NCI-H2196 (cell line): ENCODE results near the gene CNTNAP1.
A peak's percentile ranks its signal among the peaks of the same experiment; 100 is the strongest.
"Not testable (repeated sequence)": the region's sequence is repeated elsewhere in the genome, so short reads cannot be mapped to it uniquely, and the experiment has no call there.

Experiments
- DNase-seq: peaks from one replicate; lab custom pipeline; 2025; ENCODE audit not compliant: unreplicated experiment; lab: John Stamatoyannopoulos, UW

Gene CNTNAP1

DNA sequence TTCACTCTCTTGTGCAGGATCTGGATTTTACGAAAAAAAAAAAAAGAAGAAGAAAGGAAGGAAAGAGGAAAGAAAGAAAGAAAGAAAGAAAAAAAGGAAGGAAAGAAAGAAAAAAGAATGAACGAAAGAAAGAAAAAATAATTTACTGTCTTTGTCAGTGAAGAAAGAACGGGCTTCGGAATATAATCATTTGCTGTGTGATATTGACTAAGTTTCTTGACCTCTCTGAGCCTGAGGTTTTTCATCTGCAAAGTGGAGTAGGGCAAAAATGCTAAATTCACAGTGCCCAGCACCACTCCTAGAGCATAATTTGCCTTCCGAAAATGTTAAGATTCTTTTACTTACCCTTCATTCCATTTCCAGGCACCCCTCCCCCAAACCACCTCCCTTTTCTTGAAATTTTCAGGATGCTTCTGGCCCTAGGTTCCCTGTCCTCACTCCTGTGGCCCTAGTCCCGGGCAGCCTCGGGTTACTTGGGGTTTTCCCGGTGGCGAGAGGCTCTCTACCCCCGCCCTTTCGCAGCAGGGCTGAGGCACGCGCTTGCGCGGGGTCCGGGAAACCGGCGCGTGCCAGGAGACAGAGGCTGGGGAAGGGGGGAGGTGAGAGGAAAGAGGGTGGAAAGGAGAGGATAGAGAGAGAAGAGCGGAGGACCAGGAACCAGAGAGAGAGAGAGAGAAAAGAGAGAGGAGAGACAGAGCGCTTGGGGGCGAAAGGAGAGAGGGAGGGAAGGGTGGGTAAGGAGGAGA lies at the start of gene CNTNAP1:
TSS of gene CNTNAP1 (plus strand) at position 556 of the 746 bp plus-strand sequence. CDS start 299 bp downstream, outside the sequence.
- no peak for DNase-seq

- no peak for DNase-seq
Observed at GRCh38 chr17:42632949-42633444, 49.3 kb upstream of the CNTNAP1 start.

GRCh38 chr17:42639525-42640113 lies 42.7 kb upstream of the CNTNAP1 start:
- no peak for DNase-seq

- DNase-seq: no peak
Observed at GRCh38 chr17:42640121-42640520, 42.2 kb upstream of the CNTNAP1 start.

DNA sequence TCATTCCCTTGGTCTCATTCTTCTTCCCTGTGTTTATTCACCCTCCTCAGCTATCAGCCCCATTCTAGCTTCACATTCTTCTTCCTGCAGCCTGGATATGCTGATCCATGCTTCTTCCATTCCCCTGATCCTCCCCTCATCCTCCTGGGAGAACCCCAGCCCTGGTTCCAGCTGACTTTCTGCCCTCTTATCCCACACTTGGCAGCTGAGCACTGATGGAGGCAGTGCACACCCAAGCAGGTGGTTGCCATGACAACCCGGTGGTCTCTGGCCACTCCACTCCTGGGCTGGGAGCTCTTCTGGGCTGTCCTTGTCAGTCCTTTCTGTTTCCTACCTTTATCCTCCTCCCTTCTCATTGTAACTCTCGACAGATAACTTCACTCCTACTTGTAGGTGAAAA lies 40.0 kb upstream of the CNTNAP1 start:
- DNase-seq: no peak

- DNase-seq: no peak
Observed at GRCh38 chr17:42647778-42648177, 34.6 kb upstream of the CNTNAP1 start.

DNA sequence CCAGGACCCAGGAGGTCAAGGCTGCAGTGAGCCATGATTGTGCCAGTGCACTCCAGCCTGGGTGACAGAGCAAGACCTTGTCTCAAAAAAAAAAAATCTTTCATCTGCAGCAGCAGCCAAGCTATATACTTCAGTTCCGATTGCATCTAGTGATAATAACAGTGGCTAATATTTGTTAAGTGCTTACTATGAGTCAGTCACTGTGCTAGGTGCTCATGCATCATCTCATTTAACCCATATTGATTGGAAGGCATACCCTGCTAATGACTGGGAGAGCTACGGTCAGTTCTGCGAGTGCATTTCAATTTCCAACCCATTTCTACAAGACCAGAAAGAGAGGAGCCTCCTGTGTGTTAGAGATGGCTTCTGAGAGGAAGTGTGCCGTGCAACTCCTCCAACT lies 30.9 kb upstream of the CNTNAP1 start:
- no peak for DNase-seq

DNA sequence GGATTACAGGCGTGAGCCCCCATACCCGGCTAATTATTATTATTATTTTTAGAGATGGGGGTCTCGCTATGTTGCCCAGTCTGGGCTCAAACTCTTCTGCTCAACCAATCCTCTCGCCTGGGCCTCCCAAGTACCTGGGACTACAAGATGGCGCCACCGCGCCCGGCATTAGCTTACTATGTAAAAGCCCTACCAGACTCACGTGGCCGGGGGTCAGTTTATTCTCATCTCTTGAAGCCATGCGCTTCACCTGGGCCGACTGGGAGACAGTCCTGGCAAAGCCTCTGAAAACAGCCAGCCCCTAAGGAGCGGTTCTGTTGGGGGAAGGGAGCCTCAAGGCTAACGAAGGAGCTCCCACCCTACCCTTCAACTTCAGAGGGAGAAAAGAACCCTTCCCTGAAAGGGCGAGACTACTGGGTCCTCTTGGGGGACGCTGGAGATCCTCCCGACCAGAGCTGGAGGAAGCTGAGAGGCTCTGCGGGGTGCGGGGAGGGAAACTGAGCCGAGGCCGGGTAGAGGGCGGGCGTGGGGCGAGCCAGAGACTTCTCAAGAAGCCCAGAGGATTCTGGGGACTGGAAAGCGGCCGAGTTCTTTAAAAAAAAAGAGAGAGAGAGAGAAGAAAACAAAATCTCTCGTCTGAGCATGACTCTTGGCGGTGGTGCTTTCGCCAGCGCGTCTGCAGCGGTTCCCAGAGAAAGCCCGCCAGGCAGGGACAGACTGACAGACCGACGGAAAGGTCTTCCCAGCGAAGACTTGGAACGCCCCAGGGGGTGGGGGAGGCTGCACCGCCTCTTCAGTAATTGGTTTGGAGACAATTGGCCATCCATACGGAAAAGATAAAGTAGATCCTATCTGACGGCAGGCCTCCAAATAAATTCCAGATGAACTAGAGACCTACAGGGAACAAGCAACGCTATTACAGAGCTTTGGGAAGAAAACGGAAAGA lies 28.9 kb upstream of the CNTNAP1 start:
- DNase-seq: no peak

DNA sequence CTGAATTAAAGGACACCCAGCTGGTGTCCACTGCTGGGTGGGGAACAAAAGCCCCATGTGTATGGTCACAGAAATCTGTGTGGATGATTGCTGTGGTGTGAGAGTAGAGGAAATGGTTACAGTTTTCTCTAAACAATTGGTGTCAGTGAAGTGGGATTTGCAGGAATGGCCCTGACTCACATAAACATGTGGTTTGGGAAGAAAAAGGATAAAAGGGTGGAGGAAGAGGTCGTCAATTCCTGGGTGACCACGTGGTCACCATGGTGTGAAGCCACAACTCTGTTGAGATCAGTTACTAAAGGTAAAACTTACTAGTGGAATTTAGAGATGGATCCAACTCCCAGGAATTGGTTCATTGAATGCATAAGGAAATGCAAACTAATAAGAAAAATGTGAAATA lies 26.8 kb upstream of the CNTNAP1 start:
- DNase-seq: no peak

- DNase-seq: no peak
Observed at GRCh38 chr17:42657824-42658588, 24.3 kb upstream of the CNTNAP1 start.

DNA sequence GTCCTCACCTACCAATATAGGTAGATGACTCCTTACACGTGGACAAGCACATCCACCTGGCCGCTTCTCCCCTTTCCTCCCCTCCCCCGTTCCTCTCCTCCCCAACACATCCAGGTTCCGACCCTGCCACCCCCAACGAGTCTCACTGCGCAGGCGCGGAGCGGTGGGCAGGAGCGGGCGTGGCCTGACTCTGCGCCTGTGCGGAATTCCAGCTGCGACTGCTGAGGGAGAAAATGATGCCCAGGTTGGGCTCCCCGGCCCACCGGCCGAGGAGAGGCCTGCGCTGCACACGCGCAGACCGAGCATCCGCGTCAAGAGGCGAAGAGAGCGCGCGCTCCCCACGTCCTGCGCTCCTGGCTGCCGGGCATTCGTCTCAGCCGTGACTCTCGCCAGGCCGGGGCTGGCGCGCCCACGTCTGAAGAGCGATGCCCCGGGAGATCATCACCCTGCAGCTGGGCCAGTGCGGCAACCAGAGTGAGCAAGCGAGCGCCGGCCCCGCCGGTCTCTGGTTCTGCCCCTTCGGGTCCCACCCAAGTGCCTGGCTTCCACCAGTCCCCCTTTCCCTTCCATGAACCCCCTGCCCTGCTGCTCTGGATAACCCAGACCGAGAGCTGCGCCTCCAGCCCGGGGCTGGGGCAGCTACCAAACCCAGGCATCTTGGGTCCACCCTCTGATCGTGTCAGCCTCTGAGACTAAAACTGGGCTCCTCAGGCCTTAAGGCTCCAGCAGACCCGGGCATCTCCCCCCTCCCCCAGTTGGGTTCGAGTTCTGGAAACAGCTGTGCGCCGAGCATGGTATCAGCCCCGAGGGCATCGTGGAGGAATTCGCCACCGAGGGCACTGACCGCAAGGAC lies 23.0 kb upstream of the CNTNAP1 start, which contains the start of gene TUBG2:
TSS of gene TUBG2 (plus strand) at position 206 of the 853 bp plus-strand sequence. CDS start at position 426, 220 bp downstream.
- DNase-seq: peak; percentile 84

DNA sequence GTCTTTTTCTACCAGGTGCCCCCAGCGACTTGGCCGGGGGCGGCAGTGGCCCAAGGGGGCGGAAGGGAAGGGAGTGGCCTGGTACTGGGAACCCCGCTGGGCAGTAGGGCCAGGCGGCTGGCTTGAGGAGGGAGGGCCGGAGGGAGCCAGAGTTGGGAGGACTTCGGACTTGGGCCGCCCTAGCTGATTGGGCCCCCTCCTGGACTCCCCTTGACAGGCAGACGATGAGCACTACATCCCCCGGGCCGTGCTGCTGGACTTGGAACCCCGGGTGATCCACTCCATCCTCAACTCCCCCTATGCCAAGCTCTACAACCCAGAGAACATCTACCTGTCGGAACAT lies 22.4 kb upstream of the CNTNAP1 start:
- not testable (repeated sequence) for DNase-seq

DNA sequence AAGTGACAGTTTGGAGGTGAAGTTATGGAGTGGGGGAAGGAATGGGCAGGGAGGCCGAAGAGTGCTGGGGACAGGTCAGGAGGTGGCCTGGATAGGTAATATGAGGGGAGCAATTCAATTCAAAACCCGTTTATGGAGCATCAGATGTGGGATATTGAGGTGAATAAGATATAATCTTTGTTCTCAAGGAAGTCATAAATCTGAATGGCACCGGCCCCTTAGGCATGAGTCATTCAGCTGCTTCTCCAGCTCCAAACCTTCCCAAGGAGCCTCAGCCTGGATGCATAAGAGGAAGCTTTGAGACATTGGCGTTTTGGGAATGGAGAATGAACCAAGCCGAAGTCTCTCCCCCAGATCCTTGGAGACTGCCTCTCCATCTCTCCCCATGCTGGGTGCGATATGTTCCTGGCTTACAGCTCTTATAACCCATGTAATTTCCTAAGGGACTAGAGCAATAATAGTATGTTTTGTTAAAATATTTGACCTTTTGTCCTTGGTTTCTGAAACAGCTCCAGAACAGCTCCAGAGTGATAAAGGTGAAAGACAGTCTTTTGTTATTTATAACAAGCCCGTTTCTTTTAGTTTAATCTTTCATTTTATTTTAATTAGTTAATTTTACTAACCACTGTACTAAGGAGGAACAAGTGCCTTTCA lies 21.5 kb upstream of the CNTNAP1 start:
- DNase-seq: no peak

GRCh38 chr17:42665581-42666001 lies 16.7 kb upstream of the CNTNAP1 start:
- DNase-seq: no peak

DNA sequence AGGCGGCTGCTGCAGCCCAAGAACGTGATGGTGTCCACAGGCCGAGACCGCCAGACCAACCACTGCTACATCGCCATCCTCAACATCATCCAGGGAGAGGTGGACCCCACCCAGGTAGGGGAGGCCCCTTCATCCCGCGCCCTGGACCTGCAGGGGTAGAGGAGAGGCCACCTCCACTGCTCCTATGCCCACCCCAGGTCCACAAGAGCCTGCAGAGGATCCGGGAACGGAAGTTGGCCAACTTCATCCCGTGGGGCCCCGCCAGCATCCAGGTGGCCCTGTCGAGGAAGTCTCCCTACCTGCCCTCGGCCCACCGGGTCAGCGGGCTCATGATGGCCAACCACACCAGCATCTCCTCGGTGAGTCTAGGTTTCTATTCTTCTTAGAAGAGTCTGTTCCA lies 16.2 kb upstream of the CNTNAP1 start:
- not testable (repeated sequence) for DNase-seq

GRCh38 chr17:42667088-42667951 lies 15.0 kb upstream of the CNTNAP1 start:
- peak; percentile 67 for DNase-seq

DNA sequence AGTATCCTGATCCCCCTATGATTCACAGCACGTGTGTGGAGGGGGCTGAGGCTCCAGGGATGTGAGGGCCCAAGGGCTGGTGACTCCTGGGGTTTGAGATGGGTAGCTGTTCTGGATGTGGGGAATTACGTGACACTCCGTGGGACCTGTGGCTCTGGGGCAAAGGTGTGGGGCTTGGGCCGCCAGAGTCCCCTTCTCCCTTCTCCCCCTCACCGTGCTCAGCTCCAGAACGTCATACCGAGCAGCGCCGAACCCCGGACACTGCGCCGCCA lies 12.7 kb upstream of the CNTNAP1 start:
- DNase-seq: no peak

- DNase-seq: no peak
Observed at GRCh38 chr17:42669977-42670788, 12.1 kb upstream of the CNTNAP1 start.
